Loucy (cell line): ENCODE measurements around the gene OXCT1.

Experiments
- CTCF ChIP-seq: fragments of 200-600 bp; sonication (generic); conservative IDR thresholded peaks from 2 replicates; pipeline ENCODE4 v1.5.1; 2014; ENCODE audit warnings: mild to moderate bottlenecking, antibody characterized with exemption, low read length
- EZH2phosphoT487 ChIP-seq: fragments of 200-600 bp; IDR thresholded peaks from 2 replicates; pipeline ENCODE4 v1.6.1; 2018; ENCODE audit warnings: antibody characterized with exemption, mild to moderate bottlenecking, moderate library complexity, borderline replicate concordance

GRCh38 chr5:41686767-41687166, 183.5 kb downstream of the OXCT1 start:
- TF ChIP-seq CTCF: no peak
- TF ChIP-seq EZH2phosphoT487: no peak
